ENCODE results near the gene RARB.

RARB gene

DNA sequence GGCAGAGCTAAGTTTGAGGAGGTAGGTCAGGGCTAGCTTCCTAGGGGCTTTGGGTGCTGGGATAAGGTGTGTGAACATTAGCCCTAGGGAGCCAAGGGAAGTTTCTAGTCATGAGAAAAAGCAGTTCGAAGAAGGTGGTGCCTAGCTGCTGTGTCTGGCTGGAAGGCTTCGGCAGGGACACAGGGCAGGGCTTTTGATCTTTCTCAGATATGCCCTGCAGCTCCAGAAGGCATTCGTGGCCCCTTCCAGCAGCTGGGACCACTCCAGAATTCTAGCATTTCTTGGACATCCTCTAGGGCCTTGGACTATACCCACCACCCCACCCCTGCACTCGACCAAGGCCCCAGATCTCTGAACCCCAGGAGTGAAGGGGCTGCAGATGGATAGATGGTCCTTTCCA is 148.1 kb downstream of the RARB start:
- H3K9me3 ChIP-seq: no peaks in the 10 kb centered on the region
- no peak overlapping the region for H3K9ac ChIP-seq
- H4K20me1 ChIP-seq: no peaks in the 10 kb centered on the region
- TF ChIP-seq Cebpa-rat (IDR thresholded peaks at IDR 0.05): no peak
- no peak overlapping the region for H3K27ac ChIP-seq
- no peaks in the 10 kb centered on the region for H3K27me3 ChIP-seq
- H3K36me3 ChIP-seq: no peaks in the 10 kb centered on the region
- no peak overlapping the region for H3K4me2 ChIP-seq
- no peak overlapping the region for H3K4me3 ChIP-seq
- H3K4me1 ChIP-seq: peaks cover 12% of the 10 kb centered on the region

DNA sequence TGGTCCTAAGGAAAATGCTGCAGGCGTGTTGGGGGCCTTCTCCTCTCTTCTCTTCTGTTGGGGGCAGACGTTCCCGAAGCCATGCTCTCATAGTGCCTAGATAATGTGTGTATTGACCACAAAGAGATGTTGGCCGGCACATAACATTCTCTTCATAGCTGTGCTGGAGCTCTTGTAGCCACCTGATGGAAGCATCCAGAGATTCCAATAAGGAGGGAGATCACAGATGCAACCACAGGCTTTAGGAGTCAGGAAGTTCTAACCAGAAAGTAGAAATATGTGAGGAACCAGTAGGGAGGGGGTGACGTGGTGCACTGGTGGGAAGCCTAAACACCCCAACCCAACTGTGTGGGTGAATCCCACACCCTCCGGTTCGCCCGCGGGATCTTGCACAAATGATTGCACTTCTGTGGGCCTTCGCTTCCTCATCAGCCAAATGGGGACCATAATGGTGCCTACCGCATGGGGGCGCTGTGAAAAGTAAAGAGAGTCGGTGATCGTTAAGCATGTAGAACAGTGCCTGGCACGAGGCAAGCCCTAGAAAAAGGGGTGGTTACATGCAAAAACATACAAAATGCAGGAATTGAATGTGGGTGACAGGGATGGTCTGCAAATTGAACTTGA is 148.9 kb downstream of the RARB start:
- Histone ChIP-seq H3K27ac (no peak overlapping the region), H3K9ac (no peak overlapping the region), H3K4me2 (no peak overlapping the region), H3K27me3 (no peaks in the 10 kb centered on the region), H3K36me3 (no peaks in the 10 kb centered on the region), H4K20me1 (no peaks in the 10 kb centered on the region), H3K9me3 (no peaks in the 10 kb centered on the region), H3K4me3 (no peak overlapping the region), H3K4me1 (peaks cover 16% of the 10 kb centered on the region)
- TF ChIP-seq Cebpa-rat (IDR thresholded peaks at IDR 0.05): no peak

DNA sequence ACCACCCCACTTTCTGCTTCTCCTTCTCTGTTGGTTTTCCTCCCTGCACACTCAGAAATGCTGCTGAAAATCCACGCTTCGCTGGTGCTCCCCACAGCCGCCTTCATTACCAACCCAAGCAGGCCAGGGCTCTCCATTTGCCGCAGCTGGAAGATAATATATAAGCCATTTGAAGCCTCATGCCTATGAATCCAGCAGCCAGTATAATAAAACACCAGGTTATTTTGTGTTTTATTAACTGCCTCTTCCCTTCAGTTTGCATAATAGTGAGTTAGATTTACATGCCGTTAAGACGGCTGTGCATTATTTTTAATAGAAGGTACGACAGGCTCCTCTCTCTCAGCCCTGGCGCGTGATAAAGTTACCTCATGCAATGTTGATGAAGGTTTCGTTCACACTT is 150.0 kb downstream of the RARB start:
- Histone ChIP-seq H3K9me3 (no peaks in the 10 kb centered on the region), H3K36me3 (no peaks in the 10 kb centered on the region), H3K9ac (no peak overlapping the region), H4K20me1 (no peaks in the 10 kb centered on the region), H3K4me2 (no peak overlapping the region), H3K4me1 (peaks cover 17% of the 10 kb centered on the region), H3K27ac (no peak overlapping the region), H3K4me3 (no peak overlapping the region), H3K27me3 (no peaks in the 10 kb centered on the region)
- TF ChIP-seq Cebpa-rat (IDR thresholded peaks at IDR 0.05): no peak

DNA sequence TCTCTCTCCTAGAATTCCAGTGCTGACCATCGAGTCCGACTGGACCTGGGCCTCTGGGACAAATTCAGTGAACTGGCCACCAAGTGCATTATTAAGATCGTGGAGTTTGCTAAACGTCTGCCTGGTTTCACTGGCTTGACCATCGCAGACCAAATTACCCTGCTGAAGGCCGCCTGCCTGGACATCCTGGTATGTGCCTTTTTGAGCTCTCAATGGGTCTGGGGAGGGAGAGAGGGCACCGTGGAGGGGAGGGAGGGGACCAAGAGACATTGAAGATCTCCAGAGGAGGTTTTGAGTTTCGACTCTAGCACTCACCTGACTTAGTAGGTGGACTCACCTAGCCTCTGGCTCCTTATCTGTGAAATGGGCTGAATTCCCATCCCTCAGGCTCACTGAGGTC is 152.5 kb downstream of the RARB start:
- Histone ChIP-seq H3K4me3 (no peak overlapping the region), H3K9me3 (no peaks in the 10 kb centered on the region), H3K36me3 (no peaks in the 10 kb centered on the region), H3K4me1 (0 out of 2 replicates have a peak, but pooled peaks cover 7% of the 10 kb centered on the region), H4K20me1 (no peaks in the 10 kb centered on the region), H3K27ac (no peak overlapping the region), H3K4me2 (no peak overlapping the region), H3K9ac (no peak overlapping the region), H3K27me3 (no peaks in the 10 kb centered on the region)
- TF ChIP-seq Cebpa-rat (IDR thresholded peaks at IDR 0.05): no peak

DNA sequence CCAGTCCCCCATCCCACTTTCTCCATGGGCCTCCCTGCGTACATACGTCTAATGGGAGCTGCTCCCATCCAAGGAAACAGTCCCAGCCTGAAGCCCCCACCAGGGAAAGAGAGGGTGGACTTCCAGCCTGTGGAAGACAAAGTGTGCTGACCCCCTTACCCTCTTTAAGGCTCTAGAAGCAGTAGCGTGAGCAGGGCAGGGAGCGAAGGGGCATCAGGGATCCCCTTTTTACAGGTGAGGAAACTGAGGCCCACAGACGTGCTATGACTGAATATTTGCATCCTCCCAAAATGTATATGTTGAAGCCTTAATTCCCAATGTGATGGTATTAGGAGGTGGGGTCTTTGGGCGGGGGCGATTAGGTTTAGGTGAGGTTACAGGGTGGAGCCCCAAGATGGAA is 153.3 kb downstream of the RARB start:
- Histone ChIP-seq H4K20me1 (no peaks in the 10 kb centered on the region), H3K9ac (no peak overlapping the region), H3K9me3 (no peaks in the 10 kb centered on the region), H3K27ac (no peak overlapping the region), H3K36me3 (no peaks in the 10 kb centered on the region), H3K27me3 (no peaks in the 10 kb centered on the region), H3K4me2 (no peak overlapping the region), H3K4me3 (no peak overlapping the region), H3K4me1 (0 out of 2 replicates have a peak, but pooled peaks cover 7% of the 10 kb centered on the region)
- no peak for TF ChIP-seq Cebpa-rat (IDR thresholded peaks at IDR 0.05)

DNA sequence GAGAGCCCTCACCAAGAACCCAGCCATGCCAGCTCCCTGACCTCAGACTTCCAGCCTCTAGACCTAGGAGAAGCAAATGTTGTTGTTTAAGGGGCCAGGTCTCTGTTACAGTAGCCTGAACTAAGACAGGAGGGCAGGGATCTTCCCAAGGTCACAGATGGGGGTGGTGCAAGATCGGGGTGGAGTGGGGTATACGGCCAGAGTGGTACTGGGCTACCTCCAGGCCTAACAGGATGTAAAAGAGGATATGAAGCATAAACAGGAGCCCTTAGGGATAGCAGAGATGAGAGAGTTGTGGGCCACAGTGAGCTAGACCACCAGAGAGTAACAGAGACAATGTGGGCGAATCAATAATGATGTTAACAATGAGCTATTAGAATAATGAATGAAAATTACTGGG is 153.8 kb downstream of the RARB start:
- Histone ChIP-seq H3K27me3 (no peaks in the 10 kb centered on the region), H3K4me2 (no peak overlapping the region), H3K9ac (no peak overlapping the region), H3K36me3 (no peaks in the 10 kb centered on the region), H3K9me3 (no peaks in the 10 kb centered on the region), H3K4me1 (0 out of 2 replicates have a peak, but pooled peaks cover 7% of the 10 kb centered on the region), H3K4me3 (no peak overlapping the region), H3K27ac (no peak overlapping the region), H4K20me1 (no peaks in the 10 kb centered on the region)
- TF ChIP-seq Cebpa-rat (IDR thresholded peaks at IDR 0.05): no peak

DNA sequence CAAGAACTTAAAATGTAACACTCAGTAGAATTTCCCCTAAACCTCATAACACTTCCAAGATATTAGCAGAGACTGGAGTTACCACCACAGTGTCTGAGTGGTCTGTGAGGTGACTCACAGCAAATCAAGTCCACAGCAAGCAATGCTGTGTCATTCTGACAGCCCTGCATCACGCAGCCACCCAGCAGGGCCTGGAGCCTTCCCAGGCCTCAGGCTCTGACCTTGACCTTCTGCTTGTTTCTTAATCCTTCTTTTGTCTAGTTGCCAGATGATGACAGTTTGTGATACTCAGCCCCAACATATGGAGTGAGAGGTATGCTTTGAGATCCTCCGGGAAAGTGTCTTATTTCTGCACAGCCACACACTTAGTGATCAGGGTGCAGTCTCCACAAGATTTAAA is 154.2 kb downstream of the RARB start:
- Histone ChIP-seq H3K9ac (no peak overlapping the region), H3K4me2 (no peak overlapping the region), H4K20me1 (no peaks in the 10 kb centered on the region), H3K9me3 (no peaks in the 10 kb centered on the region), H3K27me3 (no peaks in the 10 kb centered on the region), H3K36me3 (no peaks in the 10 kb centered on the region), H3K4me3 (no peak overlapping the region), H3K4me1 (0 out of 2 replicates have a peak, but pooled peaks cover 7% of the 10 kb centered on the region), H3K27ac (no peak overlapping the region)
- TF ChIP-seq Cebpa-rat (IDR thresholded peaks at IDR 0.05): no peak

DNA sequence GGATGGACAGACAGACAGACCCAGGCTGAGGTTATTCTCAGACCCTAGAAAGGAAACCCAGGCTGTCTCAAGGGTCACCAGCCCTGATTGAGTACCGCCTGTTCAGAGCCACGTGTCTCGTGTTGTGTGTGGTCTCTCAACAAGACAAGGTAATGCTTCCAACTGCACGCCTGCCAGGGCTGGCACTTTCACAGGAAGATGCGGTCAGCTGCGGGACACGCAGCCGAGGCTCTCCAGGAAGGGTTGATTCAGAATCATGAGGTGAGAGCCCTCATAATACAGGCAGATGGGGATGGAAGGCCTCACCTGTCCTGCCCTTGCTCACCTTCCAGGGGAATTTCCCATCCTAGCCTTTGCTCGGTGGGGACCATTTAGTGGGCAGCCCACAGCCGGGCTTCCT is 155.3 kb downstream of the RARB start:
- H3K27ac ChIP-seq: no peak overlapping the region
- no peak overlapping the region for H3K4me2 ChIP-seq
- no peaks in the 10 kb centered on the region for H3K9me3 ChIP-seq
- peaks cover 8% of the 10 kb centered on the region for H3K4me1 ChIP-seq
- no peak overlapping the region for H3K9ac ChIP-seq
- no peaks in the 10 kb centered on the region for H3K36me3 ChIP-seq
- no peaks in the 10 kb centered on the region for H3K27me3 ChIP-seq
- no peak for TF ChIP-seq Cebpa-rat (IDR thresholded peaks at IDR 0.05)
- H3K4me3 ChIP-seq: no peak overlapping the region
- no peaks in the 10 kb centered on the region for H4K20me1 ChIP-seq

DNA sequence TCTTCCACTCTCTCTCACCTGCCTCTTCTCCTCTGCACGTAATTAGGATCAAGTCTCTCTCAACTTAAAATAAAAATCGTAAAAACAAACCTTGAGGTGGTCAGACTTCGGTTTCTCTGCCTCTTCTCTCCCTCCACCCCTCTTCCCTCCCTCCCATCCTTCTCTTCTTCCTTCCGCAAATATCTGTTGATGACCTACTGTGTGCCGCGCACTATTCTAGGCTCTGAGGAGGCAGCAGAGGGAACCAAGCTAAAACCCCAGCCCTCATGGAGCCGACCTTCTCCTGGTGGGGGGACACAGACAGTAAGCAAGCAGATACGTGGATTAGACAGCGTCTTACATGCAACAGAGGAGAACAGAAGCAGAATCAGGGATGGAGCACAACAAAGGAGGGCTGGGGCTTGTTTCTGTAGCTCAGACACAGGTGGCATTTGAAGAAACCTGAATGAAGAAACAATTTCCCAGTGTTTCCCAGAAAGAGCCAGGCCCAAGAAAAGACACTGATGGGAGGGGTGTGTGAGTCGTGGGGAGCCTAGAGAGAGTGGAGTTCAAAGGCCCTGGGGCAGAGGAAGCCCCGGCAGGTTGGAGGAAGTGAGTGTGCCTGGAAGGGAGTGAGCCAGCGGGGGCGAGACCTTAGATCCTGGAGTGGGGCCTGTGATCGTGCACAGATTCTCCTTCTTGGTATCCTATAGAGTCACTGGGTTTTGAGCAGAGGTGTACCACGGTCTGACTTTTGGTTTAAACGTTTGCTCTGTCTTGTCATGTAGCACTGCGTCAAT is 156.1 kb downstream of the RARB start:
- no peak for TF ChIP-seq Cebpa-rat (IDR thresholded peaks at IDR 0.05)
- Histone ChIP-seq H3K4me3 (no peak overlapping the region), H3K4me2 (no peak overlapping the region), H3K36me3 (no peaks in the 10 kb centered on the region), H3K27me3 (no peaks in the 10 kb centered on the region), H3K9me3 (no peaks in the 10 kb centered on the region), H4K20me1 (no peaks in the 10 kb centered on the region), H3K9ac (no peak overlapping the region), H3K4me1 (peaks cover 17% of the 10 kb centered on the region), H3K27ac (no peak overlapping the region)

DNA sequence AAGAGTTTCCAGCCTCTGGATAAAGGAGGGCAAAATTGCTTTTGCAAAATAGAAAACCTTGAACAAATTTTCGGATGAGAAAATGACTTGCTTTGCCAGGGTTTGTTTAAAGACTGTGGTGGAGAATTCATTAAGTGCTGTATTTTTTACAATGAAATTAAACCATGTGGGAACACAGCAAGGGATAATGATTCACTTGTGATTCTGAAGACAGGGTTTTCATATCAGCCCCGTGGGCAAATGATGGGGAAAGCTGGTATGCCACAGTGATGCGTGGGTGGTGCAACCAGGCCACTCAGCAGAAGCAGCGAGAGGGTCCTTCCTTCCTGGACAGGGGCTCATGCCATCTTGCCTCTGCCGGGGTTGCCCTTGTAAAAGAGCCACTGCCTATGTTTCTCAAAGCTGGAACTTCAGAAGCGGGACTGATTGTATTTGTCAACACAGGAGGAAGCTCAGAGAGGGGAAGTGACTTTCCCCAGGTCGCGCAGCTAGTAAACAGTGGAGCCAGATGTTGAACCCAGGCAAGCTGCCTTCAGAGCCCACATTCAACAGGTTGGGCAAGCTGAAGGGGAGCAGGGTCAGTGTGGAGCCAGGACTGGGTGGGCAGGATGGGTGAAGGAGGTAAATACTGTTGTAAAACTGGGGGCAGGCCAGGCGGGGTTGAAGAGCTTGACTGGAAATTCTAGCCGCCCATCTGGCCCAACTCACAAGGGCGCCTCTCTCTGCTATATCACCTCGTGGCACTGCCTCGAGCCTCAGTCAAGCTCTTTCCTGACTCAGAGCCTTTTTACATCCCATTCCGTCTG is 157.5 kb downstream of the RARB start:
- H3K9ac ChIP-seq: no peak overlapping the region
- no peak overlapping the region for H3K4me3 ChIP-seq
- peaks cover 25% of the 10 kb centered on the region for H3K4me1 ChIP-seq
- no peak overlapping the region for H3K4me2 ChIP-seq
- H3K36me3 ChIP-seq: no peaks in the 10 kb centered on the region
- no peaks in the 10 kb centered on the region for H3K9me3 ChIP-seq
- no peak for TF ChIP-seq Cebpa-rat (IDR thresholded peaks at IDR 0.05)
- no peak overlapping the region for H3K27ac ChIP-seq
- H3K27me3 ChIP-seq: no peaks in the 10 kb centered on the region
- no peaks in the 10 kb centered on the region for H4K20me1 ChIP-seq

All from BLaER1 (cell line).